Cardiac fibroblast (primary cell): Measurements from ENCODE around the gene TMEM200A.

Experiments
- DNase-seq, 2 donors: peaks; one replicate each; pipeline versions ENCODE4 v3.0.0 to v3.0.0-alpha.2; 2010; ENCODE audit warnings: low read depth in 2 of 2
- H3K4me3 ChIP-seq, 2 donors: replicated peaks in 1 of 2; 1 replicate in 1 of 2; 2 replicates in 1 of 2; pipeline ENCODE4 v1.5.1; 2011; ENCODE audit warnings: low read depth in 2 of 2, low read length in 2 of 2, mild to moderate bottlenecking in 2 of 2, moderate library complexity in 1 of 2
- TF ChIP-seq, protein P1 (sequence below): IDR thresholded peaks from one replicate; pipeline ENCODE4 v1.5.1; 2011; ENCODE audit warnings: low read depth, mild to moderate bottlenecking, low read length, inconsistent platforms

TMEM200A gene

DNA sequence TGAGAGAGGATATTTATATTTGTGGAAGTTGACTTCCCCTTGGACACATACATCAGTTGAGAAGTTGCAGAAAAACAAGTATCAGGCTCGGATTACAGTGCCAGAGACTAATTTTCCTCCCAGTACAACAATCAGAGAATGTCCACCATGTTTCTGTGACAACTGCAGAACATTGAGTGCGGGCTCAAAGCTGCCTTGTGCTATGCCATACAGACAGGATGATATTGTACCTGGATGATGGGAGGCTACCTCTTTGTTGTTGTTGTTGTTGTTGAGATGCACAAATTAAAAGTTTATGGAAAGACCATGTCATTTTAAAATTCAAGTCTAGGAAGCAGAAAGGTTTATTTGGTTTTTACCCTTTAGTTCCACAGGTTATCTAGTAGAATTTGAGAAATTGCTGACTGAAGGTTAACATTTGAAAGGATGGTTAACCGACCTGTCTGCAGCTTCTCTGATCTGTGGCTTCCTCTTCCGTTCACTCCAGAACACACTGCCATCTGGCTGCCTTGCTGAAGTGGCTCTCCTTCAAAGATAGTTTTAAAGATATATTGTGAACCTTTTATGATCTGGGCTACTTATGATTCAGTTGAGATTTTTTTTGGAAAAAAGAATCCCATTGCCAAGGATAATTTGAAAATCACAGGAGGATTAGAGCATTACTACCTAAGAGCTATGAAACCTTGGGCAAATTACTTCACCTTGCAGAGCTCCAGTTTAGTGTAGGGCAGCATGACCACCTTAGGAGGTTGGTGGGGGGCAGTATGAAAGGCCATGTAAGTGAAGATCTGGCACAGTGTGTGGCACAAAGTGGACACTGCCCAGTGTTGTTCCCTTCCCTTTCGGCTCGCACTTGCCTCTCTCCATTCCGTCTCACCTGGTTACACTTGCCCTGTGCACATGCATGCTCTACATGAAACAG, 15.9 kb downstream of the TMEM200A start:
- TF ChIP-seq, protein P1, sequence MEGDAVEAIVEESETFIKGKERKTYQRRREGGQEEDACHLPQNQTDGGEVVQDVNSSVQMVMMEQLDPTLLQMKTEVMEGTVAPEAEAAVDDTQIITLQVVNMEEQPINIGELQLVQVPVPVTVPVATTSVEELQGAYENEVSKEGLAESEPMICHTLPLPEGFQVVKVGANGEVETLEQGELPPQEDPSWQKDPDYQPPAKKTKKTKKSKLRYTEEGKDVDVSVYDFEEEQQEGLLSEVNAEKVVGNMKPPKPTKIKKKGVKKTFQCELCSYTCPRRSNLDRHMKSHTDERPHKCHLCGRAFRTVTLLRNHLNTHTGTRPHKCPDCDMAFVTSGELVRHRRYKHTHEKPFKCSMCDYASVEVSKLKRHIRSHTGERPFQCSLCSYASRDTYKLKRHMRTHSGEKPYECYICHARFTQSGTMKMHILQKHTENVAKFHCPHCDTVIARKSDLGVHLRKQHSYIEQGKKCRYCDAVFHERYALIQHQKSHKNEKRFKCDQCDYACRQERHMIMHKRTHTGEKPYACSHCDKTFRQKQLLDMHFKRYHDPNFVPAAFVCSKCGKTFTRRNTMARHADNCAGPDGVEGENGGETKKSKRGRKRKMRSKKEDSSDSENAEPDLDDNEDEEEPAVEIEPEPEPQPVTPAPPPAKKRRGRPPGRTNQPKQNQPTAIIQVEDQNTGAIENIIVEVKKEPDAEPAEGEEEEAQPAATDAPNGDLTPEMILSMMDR, result no peak
- no peak overlapping the region for H3K4me3 ChIP-seq
- no peak for DNase-seq

DNA sequence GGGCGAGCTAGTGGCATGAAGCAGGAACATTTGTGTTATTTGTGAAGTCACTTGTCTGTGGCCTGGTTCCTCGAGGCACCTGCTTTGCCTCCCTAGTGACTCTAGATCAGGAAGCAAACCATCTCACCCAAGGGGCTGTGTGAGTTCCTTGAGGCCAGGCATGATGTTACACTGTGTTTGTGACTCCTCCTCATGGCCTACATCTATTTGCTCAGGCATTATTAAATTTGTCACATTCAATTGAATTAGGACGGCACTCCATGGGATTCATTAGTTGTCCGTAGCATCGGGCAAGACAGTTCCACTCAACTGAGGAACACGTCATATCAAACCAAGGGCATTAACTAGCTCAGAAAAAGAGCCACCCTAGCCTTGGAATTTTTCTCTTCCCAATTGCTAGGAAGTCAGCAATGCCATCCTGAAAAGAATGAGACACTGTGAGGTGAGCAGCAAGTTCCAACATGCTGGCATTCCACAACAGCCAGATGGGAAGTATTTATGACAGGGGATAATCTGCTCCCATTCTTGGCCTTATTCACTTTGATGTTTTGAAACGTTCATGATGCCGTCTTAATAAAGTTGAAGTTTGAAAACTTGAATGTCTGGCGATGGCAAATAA, 17.2 kb downstream of the TMEM200A start:
- H3K4me3 ChIP-seq, result no peak overlapping the region
- DNase-seq, result no peak
- TF ChIP-seq, protein P1, result no peak

GRCh38 chr6:130385064-130385695, 19.4 kb downstream of the TMEM200A start:
- TF ChIP-seq, protein P1, result no peak
- peak; percentile 42 to 60 for DNase-seq
- no peak overlapping the region for H3K4me3 ChIP-seq

GRCh38 chr6:130389142-130389541, 23.3 kb downstream of the TMEM200A start:
- H3K4me3 ChIP-seq, result no peak overlapping the region
- DNase-seq, result no peak
- TF ChIP-seq, protein P1, result no peak

GRCh38 chr6:130390890-130391289, 25.1 kb downstream of the TMEM200A start:
- TF ChIP-seq, protein P1, result no peak
- no peak for DNase-seq
- no peak overlapping the region for H3K4me3 ChIP-seq

GRCh38 chr6:130393306-130393705, 27.5 kb downstream of the TMEM200A start:
- DNase-seq, result no peak
- TF ChIP-seq, protein P1, result no peak
- no peak overlapping the region for H3K4me3 ChIP-seq
